CD4-positive, alpha-beta T cell (primary cell): ENCODE measurements around the gene GEMIN4. TPM values are rescaled to one million over a fixed set of nuclear protein-coding genes. Genes with fewer than 3 reads are reported as not detected.
A peak's percentile ranks its signal among the peaks of the same experiment; 100 is the strongest.
"Not testable (repeated sequence)": the region's sequence is repeated elsewhere in the genome, so short reads cannot be mapped to it uniquely, and the experiment has no call there.

Experiments
- ATAC-seq: fragments of 200-7000 bp; cut with Tn5 transposase; one replicate; pipeline ENCODE4 v1.10.0; 2022; ENCODE audit warnings: mild to moderate bottlenecking; ENCODE audit not compliant: poor library complexity
- CTCF ChIA-PET: fragments of 350-600 bp; sonication (Branson Sonifier 250); formaldehyde crosslinking; loops from one replicate; lab custom pipeline; 2021; ENCODE audit warnings: antibody characterized with exemption, inconsistent platforms; lab: Charles Lee
- POLR2A ChIA-PET: fragments of 350-600 bp; sonication (Branson Sonifier 250); formaldehyde crosslinking; loops from one replicate; lab custom pipeline; 2021; ENCODE audit warnings: antibody characterized with exemption, inconsistent platforms; lab: Charles Lee
- DNase-seq, 14 experiments: peaks; one replicate each; pipeline ENCODE4 v3.0.0-alpha.2; 2013 to 2020; ENCODE audit warnings: mixed read lengths in 2 of 14
- H3K27ac ChIP-seq, 2 donors: one replicate each; pipeline versions ENCODE4 v1.5.1 to v1.7.0; 2013; ENCODE audit warnings: low read length in 2 of 2, low read depth in 1 of 2, mild to moderate bottlenecking in 1 of 2
- H3K27me3 ChIP-seq, 2 experiments: 1 replicate in 1 of 2; 2 replicates in 1 of 2; pipeline versions ENCODE4 v1.6.1 to v1.7.0; 2013; ENCODE audit warnings: low read length in 2 of 2, control low read depth in 1 of 2, mild to moderate bottlenecking in 1 of 2, moderate library complexity in 1 of 2; ENCODE audit not compliant: insufficient read depth in 2 of 2, control insufficient read depth in 1 of 2
- H3K36me3 ChIP-seq: one replicate; pipeline ENCODE4 v1.6.1; 2013; ENCODE audit warnings: low read length, control low read depth; ENCODE audit not compliant: insufficient read depth
- H3K4me1 ChIP-seq: one replicate; pipeline ENCODE4 v1.6.1; 2013; ENCODE audit warnings: low read length, control low read depth; ENCODE audit not compliant: insufficient read depth
- H3K4me3 ChIP-seq: one replicate; pipeline ENCODE4 v1.5.1; 2013; ENCODE audit warnings: mild to moderate bottlenecking, low read length, moderate library complexity
- H3K9me3 ChIP-seq, 2 experiments: 1 replicate in 1 of 2; 2 replicates in 1 of 2; pipeline versions ENCODE4 v1.6.1 to v1.7.0; 2013; ENCODE audit warnings: low read length in 2 of 2, mild to moderate bottlenecking in 2 of 2, control low read depth in 1 of 2, moderate library complexity in 1 of 2; ENCODE audit not compliant: control insufficient read depth in 1 of 2, insufficient read depth in 1 of 2
- H3K27ac Mint-ChIP-seq: one replicate; pipeline ENCODE4 v1.8.0; 2020; ENCODE audit warnings: mixed read lengths
- H3K27me3 Mint-ChIP-seq: one replicate; pipeline ENCODE4 v1.8.0; 2021; ENCODE audit warnings: mixed read lengths
- H3K36me3 Mint-ChIP-seq: one replicate; pipeline ENCODE4 v1.8.0; 2021; ENCODE audit warnings: low read depth, mixed read lengths
- H3K4me1 Mint-ChIP-seq: one replicate; pipeline ENCODE4 v1.8.0; 2021; ENCODE audit warnings: low read depth, mixed read lengths
- H3K4me3 Mint-ChIP-seq: one replicate; pipeline ENCODE4 v1.8.0; 2020; ENCODE audit warnings: mild to moderate bottlenecking, mixed read lengths
- H3K9me3 Mint-ChIP-seq: one replicate; pipeline ENCODE4 v1.8.0; 2020; ENCODE audit warnings: mixed read lengths
- intact Hi-C, 2 experiments: fragments of 100-400 bp; cut with DNase I in 1 of 2; cut with micrococcal nuclease in 1 of 2; formaldehyde crosslinking; loops; one replicate each; pipeline versions ENCODE4 v1.15.1 to v1.9.0; 2023 to 2025; cut with DNase I, micrococcal nuclease
- total RNA-seq, 174 experiments: library from RNA in 2 of 174; stranded (reverse) in 2 of 174; gene quantifications; one replicate each; pipeline ENCODE4 v1.2.3 and lab custom pipeline; 2021 to 2026
- TF ChIP-seq, protein P1 (sequence below): fragments of 200-600 bp; IDR thresholded peaks from one replicate; pipeline ENCODE4 v1.8.0; 2022; ENCODE audit warnings: antibody characterized with exemption, mild to moderate bottlenecking

GEMIN4 gene
- total RNA-seq, 2 experiments from 2014 or later: 16.0 to 18.0 TPM

DNA sequence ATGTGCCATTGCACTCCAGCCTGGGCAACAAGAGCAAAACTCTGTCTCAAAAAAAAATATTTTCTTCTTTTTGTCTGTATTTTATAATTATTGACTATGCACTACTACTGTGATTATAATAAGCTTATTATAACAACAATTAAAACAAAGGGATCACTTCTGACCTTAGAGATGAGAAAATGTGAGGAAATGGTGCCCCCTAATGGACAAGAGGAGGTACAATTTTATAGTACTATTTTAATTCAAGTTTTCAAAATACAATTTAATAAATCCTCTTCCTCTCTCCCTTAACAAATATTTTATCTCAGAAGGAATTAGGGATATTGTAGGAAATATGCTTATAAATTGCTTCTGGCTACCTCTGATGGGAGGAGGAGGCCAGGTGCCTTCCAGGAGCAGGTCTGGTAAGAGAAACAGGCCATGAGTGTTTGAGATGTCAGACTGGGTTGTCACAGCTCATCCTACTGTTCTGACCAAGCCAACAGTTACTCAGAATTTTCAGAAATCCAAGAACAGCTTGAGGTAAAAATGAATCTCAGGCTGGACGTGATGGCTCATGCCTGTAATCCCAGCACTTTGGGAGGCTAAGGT is 51.5 kb downstream of the GEMIN4 start:
- Histone ChIP-seq H3K4me1 (no peaks in the 10 kb centered on the region), H3K36me3 (peaks cover 31% of the 10 kb centered on the region), H3K27me3 (no peaks in the 10 kb centered on the region), H3K9me3 (no peaks in the 10 kb centered on the region), H3K4me3 (no peak overlapping the region), H3K27ac (no peak overlapping the region)
- Mint-ChIP-seq H3K4me3 (no peak overlapping the region), H3K27me3 (no peaks in the 10 kb centered on the region), H3K27ac (no peak overlapping the region), H3K36me3 (peaks cover 43% of the 10 kb centered on the region), H3K4me1 (no peaks in the 10 kb centered on the region), H3K9me3 (no peaks in the 10 kb centered on the region)
- TF ChIP-seq, protein P1, sequence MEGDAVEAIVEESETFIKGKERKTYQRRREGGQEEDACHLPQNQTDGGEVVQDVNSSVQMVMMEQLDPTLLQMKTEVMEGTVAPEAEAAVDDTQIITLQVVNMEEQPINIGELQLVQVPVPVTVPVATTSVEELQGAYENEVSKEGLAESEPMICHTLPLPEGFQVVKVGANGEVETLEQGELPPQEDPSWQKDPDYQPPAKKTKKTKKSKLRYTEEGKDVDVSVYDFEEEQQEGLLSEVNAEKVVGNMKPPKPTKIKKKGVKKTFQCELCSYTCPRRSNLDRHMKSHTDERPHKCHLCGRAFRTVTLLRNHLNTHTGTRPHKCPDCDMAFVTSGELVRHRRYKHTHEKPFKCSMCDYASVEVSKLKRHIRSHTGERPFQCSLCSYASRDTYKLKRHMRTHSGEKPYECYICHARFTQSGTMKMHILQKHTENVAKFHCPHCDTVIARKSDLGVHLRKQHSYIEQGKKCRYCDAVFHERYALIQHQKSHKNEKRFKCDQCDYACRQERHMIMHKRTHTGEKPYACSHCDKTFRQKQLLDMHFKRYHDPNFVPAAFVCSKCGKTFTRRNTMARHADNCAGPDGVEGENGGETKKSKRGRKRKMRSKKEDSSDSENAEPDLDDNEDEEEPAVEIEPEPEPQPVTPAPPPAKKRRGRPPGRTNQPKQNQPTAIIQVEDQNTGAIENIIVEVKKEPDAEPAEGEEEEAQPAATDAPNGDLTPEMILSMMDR: peak; percentile 78
- DNase-seq: peak in 3 of 14 experiments; percentile 65 to 76 (median 67)
- CTCF ChIA-PET: interaction anchor here (0.6 to 4.5 kb wide), 11 partner anchors 9 to 392 kb away, joined by 3 to 47 read pairs (median 4); partner anchors contain the start of gene TIMM22
- peak; percentile 68 for ATAC-seq
- intact Hi-C loops: loop anchor here (1.0 to 10.0 kb wide), 4 partner anchors 288 to 558 kb away; no protein-coding TSS in a partner anchor
- POLR2A ChIA-PET: interaction anchor here (1.0 to 2.6 kb wide), 4 partner anchors 14 to 290 kb away, joined by 3 to 16 read pairs (median 6); partner anchors contain the start of gene VPS53

DNA sequence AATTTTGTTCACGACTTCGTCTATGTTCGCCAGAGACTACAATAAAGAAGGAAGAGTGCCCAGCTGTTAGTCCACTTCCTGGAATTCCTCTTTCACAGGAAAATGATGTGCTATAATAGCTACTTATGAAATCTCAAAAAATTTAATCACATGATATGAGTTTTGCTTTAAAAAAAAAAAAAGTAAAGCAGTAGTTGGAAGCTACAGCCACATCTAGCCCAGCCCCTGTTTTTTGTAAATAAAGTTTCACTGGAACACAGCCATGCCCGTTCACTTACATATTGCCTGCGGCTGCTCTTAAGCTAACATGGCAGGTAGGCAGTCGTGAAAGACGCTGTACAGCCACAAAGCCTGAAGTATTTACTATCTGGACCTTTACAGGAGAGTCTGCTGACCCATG is 52.7 kb downstream of the GEMIN4 start:
- no peak overlapping the region for H3K4me3 Mint-ChIP-seq
- H3K36me3 Mint-ChIP-seq: peaks cover 54% of the 10 kb centered on the region
- intact Hi-C loops: no loop called here

DNA sequence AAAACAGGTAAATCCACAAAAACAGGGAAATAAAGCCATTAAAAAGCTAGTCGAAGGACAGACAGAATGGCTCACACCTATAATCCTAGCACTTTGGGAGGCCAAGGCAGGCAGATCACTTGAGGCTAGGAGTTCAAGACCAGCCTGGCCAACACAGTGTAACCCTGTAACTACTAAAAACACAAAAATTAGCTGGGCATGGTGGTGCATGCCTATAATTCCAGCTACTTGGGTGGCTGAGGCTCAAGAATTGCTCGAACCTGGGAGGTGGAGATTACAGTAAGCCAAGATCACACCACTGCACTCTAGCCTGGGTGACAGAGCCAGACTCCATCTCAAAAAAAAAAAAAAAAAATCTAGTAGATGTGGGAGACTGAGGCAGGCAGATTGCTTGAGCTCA is 54.0 kb downstream of the GEMIN4 start:
- H3K9me3 ChIP-seq, H3K4me3 Mint-ChIP-seq, H3K27ac Mint-ChIP-seq, H3K27me3 Mint-ChIP-seq, H3K4me1 ChIP-seq, H3K9me3 Mint-ChIP-seq, DNase-seq, H3K27me3 ChIP-seq, ATAC-seq, H3K4me3 ChIP-seq, H3K4me1 Mint-ChIP-seq, H3K27ac ChIP-seq, intact Hi-C loops: not testable (repeated sequence)
- peaks cover 63% of the 10 kb centered on the region for H3K36me3 Mint-ChIP-seq
- H3K36me3 ChIP-seq: peaks cover 52% of the 10 kb centered on the region
- ChIA-PET CTCF (interaction anchor here (1.2 to 4.5 kb wide), 2 partner anchors 10 to 286 kb away, joined by 3 to 47 read pairs; no protein-coding TSS in a partner anchor), POLR2A (interaction anchor here (1.0 kb wide), 1 partner anchor 286 kb away, joined by 4 read pairs; no protein-coding TSS in a partner anchor)

More for the DNA sequence above, 52.7 kb downstream of the GEMIN4 start:
- H3K27me3 Mint-ChIP-seq: no peaks in the 10 kb centered on the region
- DNase-seq (no peak), ATAC-seq (no peak)
- Histone ChIP-seq H3K4me3 (no peak overlapping the region), H3K4me1 (no peaks in the 10 kb centered on the region), H3K27me3 (no peaks in the 10 kb centered on the region), H3K27ac (no peak overlapping the region), H3K9me3 (no peaks in the 10 kb centered on the region), H3K36me3 (peaks cover 43% of the 10 kb centered on the region)
- ChIA-PET POLR2A (interaction anchor here (0.6 to 2.6 kb wide), 4 partner anchors 15 to 1789 kb away, joined by 3 to 16 read pairs (median 6); partner anchors contain the start of gene VPS53), CTCF (interaction anchor here (1.4 to 4.5 kb wide), 2 partner anchors 16 to 287 kb away, joined by 5 to 47 read pairs; no protein-coding TSS in a partner anchor)
- no peak overlapping the region for H3K27ac Mint-ChIP-seq
- TF ChIP-seq, protein P1: no peak
- H3K9me3 Mint-ChIP-seq: no peaks in the 10 kb centered on the region
- H3K4me1 Mint-ChIP-seq: no peaks in the 10 kb centered on the region
